Activated T-cell treated with anti-CD3 and anti-CD28 coated beads for 4 hours (primary cell): ENCODE results near the gene GATAD1.

ENCODE experiments used
- DNase-seq: peaks from one replicate; pipeline ENCODE4 v3.0.0-alpha.2; 2020

The GATAD1 gene

GRCh38 chr7:92485267-92485892 is 38.1 kb downstream of the GATAD1 start:
- no peak for DNase-seq

GRCh38 chr7:92485974-92486373 is 38.7 kb downstream of the GATAD1 start:
- no peak for DNase-seq

GRCh38 chr7:92487804-92488203 is 40.5 kb downstream of the GATAD1 start:
- DNase-seq: no peak

- no peak for DNase-seq
Observed at GRCh38 chr7:92489634-92490033, 42.4 kb downstream of the GATAD1 start.

GRCh38 chr7:92496876-92497275 is 49.6 kb downstream of the GATAD1 start:
- no peak for DNase-seq

- no peak for DNase-seq
Observed at GRCh38 chr7:92498557-92498956, 51.3 kb downstream of the GATAD1 start.

GRCh38 chr7:92503767-92504166 is 56.5 kb downstream of the GATAD1 start:
- no peak for DNase-seq

GRCh38 chr7:92504563-92504962 is 57.3 kb downstream of the GATAD1 start:
- DNase-seq: no peak

GRCh38 chr7:92506363-92506762 is 59.1 kb downstream of the GATAD1 start:
- no peak for DNase-seq

- no peak for DNase-seq
Observed at GRCh38 chr7:92508946-92509345, 61.7 kb downstream of the GATAD1 start.
